Activated T-cell treated with anti-CD3 and anti-CD28 coated beads for 4 hours (primary cell): ENCODE measurements around the gene CHN2.
"Not testable (repeated sequence)": the region's sequence is repeated elsewhere in the genome, so short reads cannot be mapped to it uniquely, and the experiment has no call there.

Experiments used
- DNase-seq: peaks from one replicate; pipeline ENCODE4 v3.0.0-alpha.2; 2020

The CHN2 gene

GRCh38 chr7:29190349-29191045 is 4.1 kb upstream of the CHN2 start:
- DNase-seq, result no peak

- DNase-seq, result no peak
These were observed 2.3 kb upstream of the CHN2 start for GRCh38 chr7:29192323-29192722.

DNA sequence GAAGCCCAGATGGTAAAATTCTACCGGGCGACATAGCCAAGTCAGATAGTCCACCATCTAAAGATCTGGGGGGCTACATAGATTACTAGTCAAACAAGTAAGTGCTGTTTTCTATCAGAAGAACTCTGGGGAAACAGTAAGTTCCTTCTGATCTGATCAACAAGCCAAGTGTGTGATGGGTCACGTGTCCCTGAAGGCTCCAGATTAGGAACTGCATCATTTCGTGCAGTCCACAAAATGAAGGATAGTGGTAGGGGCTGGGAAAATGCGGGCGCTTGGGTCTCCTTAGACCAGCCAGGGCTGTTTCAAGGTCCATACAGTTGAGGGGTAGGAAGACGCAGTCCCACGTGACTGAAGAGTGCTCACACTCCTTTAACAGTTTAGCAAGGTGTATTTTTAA is 1.8 kb upstream of the CHN2 start:
- no peak for DNase-seq

DNA sequence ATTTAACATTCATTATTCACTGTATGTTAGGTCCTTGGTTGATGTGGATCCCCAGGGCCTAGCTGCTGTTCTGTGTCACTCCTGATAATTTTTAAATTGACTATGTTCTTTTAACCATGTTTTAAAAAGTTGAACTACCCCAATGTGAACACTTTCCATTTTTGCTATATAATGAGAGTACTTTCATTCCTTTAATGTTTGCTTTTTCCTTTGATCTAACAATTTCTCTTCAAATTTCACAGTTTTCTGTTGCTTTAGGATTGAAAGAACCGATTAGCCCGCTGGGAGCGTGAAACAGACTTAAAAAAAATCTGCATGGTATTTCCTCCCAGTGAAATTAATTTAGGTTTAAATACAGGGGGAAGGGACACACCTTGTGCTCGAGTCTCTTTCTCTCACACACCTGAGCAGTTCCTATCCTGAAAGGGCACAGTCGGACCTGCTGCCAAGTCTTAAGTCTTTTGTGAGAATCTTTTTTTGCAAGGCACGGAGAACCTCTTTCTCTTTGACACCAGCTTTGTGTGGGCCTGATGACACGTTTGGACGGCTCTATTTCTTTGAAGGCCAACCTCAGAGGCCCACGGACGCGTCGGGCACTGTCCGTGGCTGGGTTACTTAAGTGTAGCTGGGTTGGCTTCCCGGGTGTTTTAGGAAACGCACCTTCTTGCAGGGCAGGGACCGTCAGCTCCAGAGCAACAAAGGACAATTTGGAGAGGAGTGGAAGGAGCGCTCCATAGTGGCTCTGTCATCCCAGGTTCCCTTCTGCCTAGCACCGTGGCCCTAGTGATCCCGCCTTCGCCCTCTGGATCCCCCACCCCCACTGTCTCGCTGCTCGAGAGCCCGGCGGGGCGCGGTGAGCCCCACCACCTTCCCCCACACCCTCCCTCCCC is 1.0 kb upstream of the CHN2 start:
- DNase-seq, result no peak

DNA sequence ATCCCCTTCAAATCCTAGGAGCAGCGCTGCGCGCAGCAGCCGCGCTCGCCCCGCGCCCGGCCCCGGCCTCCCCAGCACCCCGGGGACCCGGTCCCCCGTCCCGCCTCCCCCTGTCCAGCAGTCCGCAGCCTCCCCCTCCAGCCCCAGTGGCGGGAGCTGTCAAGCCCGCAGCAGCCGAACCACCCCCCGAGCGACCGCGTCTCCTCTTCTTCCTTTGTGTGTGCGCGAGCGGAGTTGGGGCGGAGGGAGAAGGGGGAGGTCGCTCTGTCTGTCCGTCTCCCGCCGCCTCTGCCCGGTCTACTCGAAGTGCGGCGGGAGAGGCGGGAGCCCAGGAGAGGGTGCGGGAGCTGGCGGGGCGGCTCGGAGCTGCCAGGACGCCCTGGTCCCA is 375 bp upstream of the CHN2 start:
- no peak for DNase-seq

DNA sequence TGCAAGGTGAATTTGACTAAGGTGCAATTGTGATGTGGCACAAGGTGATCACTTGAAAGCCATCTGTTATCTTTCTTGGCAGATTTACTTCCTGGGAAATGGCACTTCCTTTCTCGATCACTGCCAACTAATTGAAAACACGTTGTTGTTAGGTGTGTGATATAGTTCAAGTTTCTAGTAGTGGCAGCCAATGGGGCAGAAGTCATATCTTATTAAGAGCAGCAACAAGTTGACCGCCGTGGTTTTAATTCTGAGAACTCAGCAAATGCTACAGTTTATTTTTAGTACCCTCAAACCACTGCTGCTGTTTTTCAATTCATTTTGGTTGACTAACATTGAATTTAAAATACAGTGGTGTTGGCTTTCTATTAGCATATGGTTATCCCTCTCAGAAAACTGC is 1.6 kb downstream of the CHN2 start:
- DNase-seq, result no peak

DNA sequence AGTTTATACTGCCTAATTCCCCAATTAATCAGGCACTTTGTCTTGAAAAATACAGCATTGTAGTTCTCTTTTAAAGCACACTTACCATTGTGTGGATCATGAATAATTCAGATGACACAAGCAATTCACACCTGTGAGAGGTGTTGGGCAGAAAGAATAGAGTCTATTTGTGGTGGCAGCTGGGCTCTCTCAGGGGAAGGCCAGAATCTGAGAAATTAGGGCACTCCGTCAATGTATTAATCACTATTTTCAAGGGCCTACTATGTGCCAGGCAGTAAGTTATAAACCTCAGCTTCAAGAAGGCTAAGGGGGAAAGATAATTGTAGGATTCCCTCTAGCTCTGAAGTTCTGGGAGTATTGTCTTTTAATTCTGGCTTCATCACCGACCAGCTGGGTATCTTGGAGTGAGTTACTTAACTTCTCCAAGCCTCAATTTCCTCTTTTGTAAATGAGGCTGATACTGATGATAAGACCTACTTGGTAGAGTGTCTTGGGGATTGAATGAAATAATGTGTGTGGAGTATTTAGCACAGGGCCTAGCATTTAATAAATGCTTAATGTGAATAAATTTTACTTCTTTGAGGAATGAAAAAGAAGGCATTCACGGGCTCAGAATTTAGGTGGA is 2.5 kb downstream of the CHN2 start:
- DNase-seq, result no peak

GRCh38 chr7:29197916-29198315 is 3.3 kb downstream of the CHN2 start:
- DNase-seq, result no peak

DNA sequence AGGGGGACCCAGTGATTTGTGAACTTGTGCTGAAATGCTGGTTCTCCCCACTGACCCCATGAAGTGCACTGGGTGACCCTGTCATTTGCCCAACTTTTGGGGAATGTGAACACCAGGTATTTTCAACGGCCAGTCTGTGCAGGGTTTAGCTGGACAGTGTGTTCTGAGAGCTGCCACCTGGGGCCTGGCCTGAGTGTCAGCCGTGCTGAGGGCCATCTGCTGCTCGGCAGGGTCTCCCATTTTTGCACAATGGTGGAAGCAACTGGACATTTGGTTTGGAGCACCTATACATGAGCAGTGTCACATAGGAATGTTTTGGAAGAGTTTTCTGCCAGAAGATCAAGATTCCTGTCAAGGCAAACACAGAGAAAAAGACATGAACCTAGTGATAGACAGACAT is 5.2 kb downstream of the CHN2 start:
- no peak for DNase-seq

DNA sequence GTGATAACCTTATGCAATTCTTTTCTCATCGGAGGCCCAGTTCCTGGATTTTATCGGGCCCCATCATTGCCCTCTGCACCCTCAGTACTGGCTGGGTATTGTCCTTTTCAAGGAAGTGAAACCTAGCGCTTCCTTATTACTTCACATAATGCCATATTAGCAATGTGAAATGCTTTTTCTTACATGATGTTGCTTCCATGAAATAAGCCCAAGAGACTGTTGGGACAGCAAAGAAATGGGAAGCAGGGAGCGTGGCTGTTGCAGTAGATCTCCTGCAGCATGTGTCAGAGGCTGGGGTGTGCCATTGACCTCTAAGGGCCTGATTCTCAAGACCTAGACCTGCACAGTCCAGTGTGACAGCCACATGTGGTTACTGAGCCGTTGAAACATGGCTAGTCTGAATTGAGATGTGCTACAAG is 8.1 kb downstream of the CHN2 start:
- no peak for DNase-seq

DNA sequence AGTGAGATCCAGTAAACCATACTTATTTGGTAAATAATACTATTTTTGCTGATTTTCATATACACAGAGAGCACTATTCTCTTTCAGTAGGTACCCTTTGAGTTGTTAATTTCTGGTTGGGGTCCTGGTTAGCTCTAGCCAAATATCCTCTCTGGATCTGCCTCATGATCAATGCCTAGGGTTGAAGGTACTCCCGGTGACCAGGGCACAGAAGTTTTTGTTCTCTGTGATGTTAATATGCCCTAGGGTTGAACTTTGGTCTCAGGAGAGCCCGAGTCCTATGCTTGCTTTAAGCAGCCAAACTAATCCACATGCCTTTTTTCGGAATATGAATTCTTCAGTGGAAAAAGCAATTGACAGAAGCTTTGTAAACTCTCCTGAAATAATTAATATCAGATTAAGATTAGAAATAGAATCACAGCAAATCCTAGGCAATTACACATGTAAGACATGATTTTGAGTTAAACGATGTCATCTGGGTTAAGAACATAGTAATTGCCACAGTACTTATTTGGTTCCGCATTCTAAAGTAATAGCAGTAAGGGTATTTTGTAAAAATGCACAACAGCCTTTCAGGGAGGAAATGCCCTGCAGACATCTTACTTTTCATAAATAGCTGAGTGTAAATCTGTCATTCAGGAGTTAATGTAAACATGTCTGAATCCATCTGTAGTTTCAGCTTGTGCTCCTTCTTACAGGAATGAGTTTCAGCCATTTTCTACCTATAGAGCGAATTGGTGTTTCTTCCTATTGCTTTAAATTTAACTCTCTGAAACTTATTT is 10.1 kb downstream of the CHN2 start:
- no peak for DNase-seq

GRCh38 chr7:29207162-29207801 is 12.7 kb downstream of the CHN2 start:
- no peak for DNase-seq

DNA sequence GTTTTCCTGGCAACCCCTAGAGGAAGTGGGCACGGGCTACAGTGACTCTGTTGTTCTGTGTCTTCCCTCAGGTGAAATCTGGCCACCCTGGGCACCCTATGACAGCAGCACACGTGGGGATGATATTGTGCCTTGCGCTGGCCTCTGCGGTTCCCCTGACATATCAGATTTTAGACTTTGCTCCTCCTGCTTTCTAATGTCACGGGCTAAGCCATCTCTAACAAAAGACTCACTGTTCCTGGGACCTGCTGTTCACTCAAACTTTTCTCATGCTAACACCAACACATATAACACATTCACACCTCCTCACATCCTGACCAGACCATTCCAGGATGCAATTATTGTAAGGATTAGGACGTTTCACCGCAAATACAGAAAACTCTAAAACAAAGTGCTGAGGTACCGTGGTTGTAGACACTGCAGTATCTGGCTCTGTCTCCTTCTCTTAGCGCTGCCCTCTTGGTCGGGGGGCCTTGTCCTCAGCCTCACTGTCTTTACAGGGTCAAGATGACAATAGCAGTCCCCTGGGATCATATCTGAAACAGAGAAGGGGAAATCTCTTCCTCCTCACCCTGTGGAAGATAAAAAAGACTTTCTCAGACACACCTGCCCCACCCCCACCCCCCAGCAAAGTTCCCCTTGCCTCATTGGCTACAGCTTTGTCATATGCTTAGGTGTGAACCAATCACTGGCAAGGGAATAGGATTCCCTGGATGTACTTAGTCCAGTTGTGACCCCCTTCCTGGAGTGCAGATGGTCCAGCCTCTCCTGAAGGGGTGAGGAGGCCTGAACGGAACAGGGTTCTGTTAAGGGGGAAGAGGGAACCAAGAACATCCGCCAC is 14.1 kb downstream of the CHN2 start:
- no peak for DNase-seq

DNA sequence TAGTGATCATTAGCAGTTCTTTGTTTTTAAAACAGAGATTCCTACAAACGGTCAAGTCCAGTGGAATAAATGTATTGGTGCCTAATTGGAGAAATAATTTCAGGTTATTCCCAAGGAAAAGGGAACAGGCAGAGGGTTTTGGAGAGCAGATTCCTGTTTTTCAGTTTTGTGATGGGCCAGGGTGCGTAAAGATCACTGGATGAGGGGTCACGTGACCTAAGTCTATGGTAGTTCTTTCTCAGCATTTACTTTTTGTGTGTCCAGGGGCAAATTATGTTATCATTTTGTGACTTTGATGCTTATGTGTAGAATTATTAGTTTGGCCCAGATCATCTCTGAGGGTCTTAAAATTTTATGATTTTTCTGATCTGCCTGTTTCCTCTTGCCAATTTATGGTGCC is 15.2 kb downstream of the CHN2 start:
- DNase-seq, result no peak

GRCh38 chr7:29212736-29213135 is 18.2 kb downstream of the CHN2 start:
- DNase-seq, result not testable (repeated sequence)

GRCh38 chr7:29214056-29214455 is 19.5 kb downstream of the CHN2 start:
- no peak for DNase-seq

GRCh38 chr7:29214816-29215215 is 20.2 kb downstream of the CHN2 start:
- no peak for DNase-seq

GRCh38 chr7:29216128-29216527 is 21.6 kb downstream of the CHN2 start:
- no peak for DNase-seq

GRCh38 chr7:29217113-29217512 is 22.5 kb downstream of the CHN2 start:
- DNase-seq, result no peak

DNA sequence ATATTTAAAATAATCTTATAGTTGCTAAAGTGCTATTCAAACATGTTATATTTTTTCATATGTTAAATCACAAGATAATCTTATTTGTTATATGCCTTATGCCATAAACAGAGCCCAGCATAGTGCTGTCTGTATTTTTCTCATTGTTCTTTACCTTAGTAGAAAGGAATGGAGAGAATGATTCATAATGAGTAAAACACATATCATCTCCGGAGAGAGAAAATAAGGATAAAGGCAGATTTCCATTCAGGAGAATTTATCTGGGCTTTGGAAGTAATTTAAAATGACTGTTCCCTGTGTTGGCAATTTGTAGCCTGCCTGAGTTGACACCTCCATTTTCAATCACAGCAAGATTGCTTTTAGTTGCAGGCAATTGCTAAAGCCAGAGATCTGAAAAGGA is 30.2 kb downstream of the CHN2 start:
- no peak for DNase-seq

- DNase-seq, result no peak
These were observed 33.9 kb downstream of the CHN2 start for GRCh38 chr7:29228289-29229011.
